ENCODE measurements around the gene BUB3. TPM values are rescaled to one million over a fixed set of nuclear protein-coding genes. Genes with fewer than 3 reads are reported as not detected.

BUB3 gene
- polyA plus RNA-seq, 2 donors = 18.9 to 72.7 TPM

DNA sequence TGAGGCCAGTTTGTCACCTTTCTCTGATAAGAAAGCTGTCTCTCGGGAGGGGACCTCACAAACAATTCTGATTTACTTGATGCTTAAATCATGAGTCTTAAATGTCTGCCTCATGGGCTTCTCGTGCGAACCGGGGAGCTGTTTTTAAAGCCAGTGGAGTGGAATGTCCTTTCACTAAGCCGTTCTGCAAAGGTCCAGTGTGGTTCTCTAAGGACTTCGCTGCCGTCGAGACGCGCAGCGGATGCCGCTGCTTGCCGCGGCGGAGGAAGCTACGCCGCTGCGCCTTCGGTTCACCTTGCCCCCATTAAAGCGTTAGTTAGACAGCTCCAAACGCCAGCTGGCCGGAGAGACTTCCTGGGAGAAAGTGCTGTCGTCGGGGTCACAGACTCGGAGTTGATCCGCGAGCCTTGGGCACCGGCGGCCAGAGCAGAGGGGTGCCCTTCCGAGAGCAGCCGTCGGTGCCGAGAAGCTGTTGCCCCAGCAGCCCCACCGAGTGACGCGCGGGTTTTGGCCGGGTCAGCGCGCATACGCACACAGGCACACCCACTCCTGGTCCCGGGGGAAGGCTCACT is 19.8 kb upstream of the BUB3 start:
- peaks cover 11 to 42% of the 10 kb centered on the region in 2 donors for H3K27me3 ChIP-seq (ENCODE audit: control insufficient read depth in 1 of 2, insufficient read depth in 2 of 2, low read length in 2 of 2)
- no peak overlapping the region for H3K27ac ChIP-seq (ENCODE audit: low read depth in 2 of 2, low read length in 1 of 2)
- H3K4me1 ChIP-seq (ENCODE audit: control insufficient read depth in 2 of 2, insufficient read depth in 2 of 2, low read length in 1 of 2) = peaks cover 11 to 26% of the 10 kb centered on the region in 2 donors
- H3K9me3 ChIP-seq (ENCODE audit: control insufficient read depth in 2 of 2, insufficient read depth in 1 of 2, low read depth in 1 of 2, low read length in 1 of 2) = peaks cover 0 to 1% of the 10 kb centered on the region in 2 donors
- H3K36me3 ChIP-seq (ENCODE audit: control insufficient read depth in 2 of 2, insufficient read depth in 2 of 2, low read length in 1 of 2) = no peaks in the 10 kb centered on the region
- WGBS, 2 donors = 6 to 7% methylated on average over 42 of the region's 42 CpGs
- no peak overlapping the region for H3K4me3 ChIP-seq (ENCODE audit: low read depth in 1 of 2, low read length in 2 of 2)

DNA sequence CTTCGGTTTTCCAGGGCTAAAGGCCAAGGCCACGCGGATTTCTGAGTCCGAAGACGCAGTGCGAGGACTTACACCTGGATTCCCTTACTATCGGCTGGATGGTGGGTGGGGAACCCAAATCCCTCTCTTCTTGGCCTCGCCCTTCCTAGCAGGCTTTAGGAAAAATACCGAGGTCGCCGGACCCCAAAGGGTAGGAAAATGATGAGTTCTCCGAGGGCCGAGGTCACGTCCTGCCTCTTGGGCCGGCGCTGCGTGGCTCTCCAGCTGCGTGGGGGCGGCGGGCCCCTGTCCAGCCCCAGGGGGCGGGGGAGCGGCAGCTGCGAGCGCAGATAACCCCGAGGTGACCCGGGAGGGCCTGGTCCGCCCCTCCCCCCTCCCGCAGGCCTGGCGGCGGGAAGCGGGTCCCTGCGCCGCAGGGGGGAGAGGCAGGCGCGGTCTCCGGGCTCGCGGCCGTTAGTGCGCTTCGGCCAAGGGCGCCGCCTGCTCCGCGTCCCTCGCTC is 19.2 kb upstream of the BUB3 start:
- Histone ChIP-seq H3K27me3 (ENCODE audit: control insufficient read depth in 1 of 2, insufficient read depth in 2 of 2, low read length in 2 of 2) (peaks cover 15 to 45% of the 10 kb centered on the region in 2 donors), H3K4me1 (ENCODE audit: control insufficient read depth in 2 of 2, insufficient read depth in 2 of 2, low read length in 1 of 2) (peaks cover 11 to 28% of the 10 kb centered on the region in 2 donors), H3K27ac (ENCODE audit: low read depth in 2 of 2, low read length in 1 of 2) (no peak overlapping the region), H3K4me3 (ENCODE audit: low read depth in 1 of 2, low read length in 2 of 2) (peak overlapping the region in 1 of 2 donors; percentile 37), H3K9me3 (ENCODE audit: control insufficient read depth in 2 of 2, insufficient read depth in 1 of 2, low read depth in 1 of 2, low read length in 1 of 2) (peaks cover 0 to 2% of the 10 kb centered on the region in 2 donors), H3K36me3 (ENCODE audit: control insufficient read depth in 2 of 2, insufficient read depth in 2 of 2, low read length in 1 of 2) (no peaks in the 10 kb centered on the region)
- WGBS, 2 donors = 4 to 5% methylated on average over 29 to 46 of the region's 46 CpGs

DNA sequence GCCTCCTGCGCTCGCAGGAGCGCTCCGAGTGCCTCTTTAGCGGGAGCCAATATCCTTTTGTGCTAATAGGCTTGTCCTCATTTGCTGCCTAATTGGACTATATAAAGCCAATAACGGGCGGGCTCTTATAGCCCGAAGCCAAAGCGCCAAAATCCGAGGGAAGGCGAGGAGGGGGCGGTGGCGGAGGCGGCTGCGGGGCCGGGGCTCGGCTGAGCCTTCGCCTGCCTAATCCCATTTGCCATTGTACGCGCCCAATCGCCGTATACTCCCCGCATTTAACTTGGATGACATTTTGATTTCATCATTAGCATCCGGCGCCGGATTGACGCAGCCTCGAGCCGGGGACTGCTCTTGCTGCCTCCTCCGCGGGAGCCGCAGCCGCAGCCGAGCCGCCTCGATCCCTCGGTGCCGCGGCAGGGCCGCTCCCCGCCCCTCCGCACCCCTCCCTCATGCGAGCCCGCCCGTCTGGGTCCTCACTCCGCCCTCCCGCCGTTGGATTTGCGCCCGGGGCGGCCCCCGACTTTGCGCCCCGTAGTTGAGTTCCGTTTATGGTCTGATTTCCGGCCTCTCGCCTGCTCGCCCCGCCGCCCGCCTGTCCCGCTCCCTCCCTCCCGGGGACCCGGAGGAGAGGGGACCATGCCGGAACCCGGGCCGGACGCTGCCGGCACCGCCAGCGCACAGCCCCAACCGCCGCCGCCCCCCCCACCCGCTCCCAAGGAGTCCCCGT is 18.6 kb upstream of the BUB3 start, which contains the start of gene HMX3:
HMX3 (plus strand) TSS at position 556 of the 727 bp plus-strand sequence; CDS start at position 637, 81 bp downstream.
- Histone ChIP-seq H3K4me1 (ENCODE audit: control insufficient read depth in 2 of 2, insufficient read depth in 2 of 2, low read length in 1 of 2) (peaks cover 11 to 31% of the 10 kb centered on the region in 2 donors), H3K9me3 (ENCODE audit: control insufficient read depth in 2 of 2, insufficient read depth in 1 of 2, low read depth in 1 of 2, low read length in 1 of 2) (peaks cover 0 to 2% of the 10 kb centered on the region in 2 donors), H3K27ac (ENCODE audit: low read depth in 2 of 2, low read length in 1 of 2) (no peak within 1 kb of the TSS), H3K36me3 (ENCODE audit: control insufficient read depth in 2 of 2, insufficient read depth in 2 of 2, low read length in 1 of 2) (no peaks in the 10 kb centered on the region), H3K27me3 (ENCODE audit: control insufficient read depth in 1 of 2, insufficient read depth in 2 of 2, low read length in 2 of 2) (peaks cover 15 to 51% of the 10 kb centered on the region in 2 donors), H3K4me3 (ENCODE audit: low read depth in 1 of 2, low read length in 2 of 2) (peak within 1 kb of the TSS; percentile 19 to 37)
- 2 to 4% methylated on average over 42 to 76 of the region's 76 CpGs for WGBS, 2 donors

DNA sequence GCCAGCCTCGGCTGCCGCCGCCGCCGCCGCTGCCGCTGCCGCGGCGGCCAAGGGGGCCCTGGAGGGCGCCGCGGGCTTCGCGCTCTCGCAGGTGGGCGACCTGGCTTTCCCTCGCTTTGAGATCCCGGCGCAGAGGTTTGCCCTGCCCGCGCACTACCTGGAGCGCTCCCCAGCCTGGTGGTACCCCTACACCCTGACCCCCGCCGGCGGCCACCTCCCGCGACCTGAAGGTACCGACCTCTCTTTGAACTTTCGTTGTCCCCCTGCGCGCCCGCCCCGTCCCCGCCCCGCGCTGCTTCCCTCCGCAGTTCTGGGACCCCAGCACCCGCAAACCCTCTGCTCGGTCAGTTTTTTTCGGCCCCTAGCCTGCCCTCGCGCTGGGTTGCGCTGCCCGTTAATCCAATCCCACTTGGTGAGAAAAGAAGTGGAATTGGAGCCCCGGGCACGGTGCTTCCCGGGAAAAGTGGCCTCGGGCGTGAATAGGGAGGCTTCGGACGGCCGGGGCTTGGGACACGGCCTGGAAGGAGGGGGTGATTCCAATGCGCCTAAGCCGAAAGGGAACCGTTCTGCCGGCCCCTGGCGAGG is 17.9 kb upstream of the BUB3 start:
- Histone ChIP-seq H3K27ac (ENCODE audit: low read depth in 2 of 2, low read length in 1 of 2) (no peak overlapping the region), H3K9me3 (ENCODE audit: control insufficient read depth in 2 of 2, insufficient read depth in 1 of 2, low read depth in 1 of 2, low read length in 1 of 2) (peaks cover 0 to 2% of the 10 kb centered on the region in 2 donors), H3K4me1 (ENCODE audit: control insufficient read depth in 2 of 2, insufficient read depth in 2 of 2, low read length in 1 of 2) (peaks cover 11 to 31% of the 10 kb centered on the region in 2 donors), H3K27me3 (ENCODE audit: control insufficient read depth in 1 of 2, insufficient read depth in 2 of 2, low read length in 2 of 2) (peaks cover 17 to 57% of the 10 kb centered on the region in 2 donors), H3K36me3 (ENCODE audit: control insufficient read depth in 2 of 2, insufficient read depth in 2 of 2, low read length in 1 of 2) (no peaks in the 10 kb centered on the region), H3K4me3 (ENCODE audit: low read depth in 1 of 2, low read length in 2 of 2) (peak overlapping the region in 1 of 2 donors; percentile 37)
- 3% methylated on average over 46 to 59 of the region's 59 CpGs for WGBS, 2 donors

DNA sequence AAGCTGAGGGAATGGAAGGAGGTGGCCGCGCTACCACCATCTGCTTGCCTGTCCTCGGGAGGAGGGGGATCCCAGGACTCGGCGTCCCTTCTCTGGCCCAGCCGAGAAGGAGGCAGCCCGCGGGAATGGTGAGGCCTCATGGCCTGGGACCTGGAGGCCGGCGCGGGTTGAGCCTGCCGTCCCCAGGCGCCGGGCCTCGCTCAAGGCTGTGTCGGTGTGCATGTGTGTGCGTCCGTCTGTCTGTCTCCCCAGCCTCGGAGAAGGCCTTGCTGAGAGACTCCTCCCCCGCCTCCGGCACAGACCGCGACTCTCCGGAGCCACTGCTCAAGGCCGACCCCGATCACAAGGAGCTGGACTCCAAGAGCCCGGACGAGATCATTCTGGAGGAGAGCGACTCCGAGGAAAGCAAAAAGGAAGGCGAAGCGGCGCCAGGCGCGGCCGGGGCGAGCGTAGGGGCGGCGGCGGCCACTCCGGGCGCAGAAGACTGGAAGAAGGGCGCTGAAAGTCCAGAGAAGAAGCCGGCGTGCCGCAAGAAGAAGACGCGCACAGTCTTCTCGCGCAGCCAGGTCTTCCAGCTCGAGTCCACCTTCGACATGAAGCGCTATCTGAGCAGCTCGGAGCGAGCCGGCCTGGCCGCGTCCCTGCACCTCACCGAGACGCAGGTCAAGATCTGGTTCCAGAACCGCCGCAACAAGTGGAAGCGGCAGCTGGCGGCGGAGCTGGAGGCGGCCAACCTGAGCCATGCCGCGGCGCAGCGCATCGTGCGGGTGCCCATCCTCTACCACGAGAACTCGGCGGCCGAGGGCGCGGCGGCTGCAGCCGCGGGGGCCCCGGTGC is 17.2 kb upstream of the BUB3 start:
- no peaks in the 10 kb centered on the region for H3K36me3 ChIP-seq (ENCODE audit: control insufficient read depth in 2 of 2, insufficient read depth in 2 of 2, low read length in 1 of 2)
- no peak overlapping the region for H3K27ac ChIP-seq (ENCODE audit: low read depth in 2 of 2, low read length in 1 of 2)
- H3K9me3 ChIP-seq (ENCODE audit: control insufficient read depth in 2 of 2, insufficient read depth in 1 of 2, low read depth in 1 of 2, low read length in 1 of 2) = peaks cover 0 to 2% of the 10 kb centered on the region in 2 donors
- peak overlapping the region in 1 of 2 donors; percentile 13 for H3K4me3 ChIP-seq (ENCODE audit: low read depth in 1 of 2, low read length in 2 of 2)
- peaks cover 24 to 63% of the 10 kb centered on the region in 2 donors for H3K27me3 ChIP-seq (ENCODE audit: control insufficient read depth in 1 of 2, insufficient read depth in 2 of 2, low read length in 2 of 2)
- WGBS, 2 donors = 3% methylated on average over 80 to 83 of the region's 83 CpGs
- peaks cover 11 to 31% of the 10 kb centered on the region in 2 donors for H3K4me1 ChIP-seq (ENCODE audit: control insufficient read depth in 2 of 2, insufficient read depth in 2 of 2, low read length in 1 of 2)

DNA sequence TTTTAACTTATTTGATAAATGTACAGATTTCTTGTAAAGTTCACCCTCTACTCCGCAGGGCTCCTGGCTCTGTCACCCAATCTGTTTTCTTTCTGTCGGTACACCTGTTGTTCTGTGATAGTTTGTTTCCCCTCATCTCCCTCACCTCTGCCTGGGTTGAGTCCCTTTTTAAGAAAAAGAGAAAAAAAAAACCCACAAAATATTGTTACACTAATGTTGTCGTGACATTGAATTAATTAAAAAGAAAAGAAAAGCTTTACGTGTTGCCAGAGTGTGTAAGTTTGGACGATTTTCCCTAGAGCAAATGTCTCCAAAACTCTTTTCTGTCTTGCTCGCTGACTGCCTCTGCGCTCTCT is 15.1 kb upstream of the BUB3 start:
- WGBS, 2 donors = 15 to 17% methylated on average over 7 of the region's 7 CpGs
- peaks cover 43 to 68% of the 10 kb centered on the region in 2 donors for H3K27me3 ChIP-seq (ENCODE audit: control insufficient read depth in 1 of 2, insufficient read depth in 2 of 2, low read length in 2 of 2)
- no peak overlapping the region for H3K27ac ChIP-seq (ENCODE audit: low read depth in 2 of 2, low read length in 1 of 2)
- H3K4me1 ChIP-seq (ENCODE audit: control insufficient read depth in 2 of 2, insufficient read depth in 2 of 2, low read length in 1 of 2) = peaks cover 11 to 21% of the 10 kb centered on the region in 2 donors
- peaks cover 0 to 2% of the 10 kb centered on the region in 2 donors for H3K9me3 ChIP-seq (ENCODE audit: control insufficient read depth in 2 of 2, insufficient read depth in 1 of 2, low read depth in 1 of 2, low read length in 1 of 2)
- no peaks in the 10 kb centered on the region for H3K36me3 ChIP-seq (ENCODE audit: control insufficient read depth in 2 of 2, insufficient read depth in 2 of 2, low read length in 1 of 2)
- no peak overlapping the region for H3K4me3 ChIP-seq (ENCODE audit: low read depth in 1 of 2, low read length in 2 of 2)

DNA sequence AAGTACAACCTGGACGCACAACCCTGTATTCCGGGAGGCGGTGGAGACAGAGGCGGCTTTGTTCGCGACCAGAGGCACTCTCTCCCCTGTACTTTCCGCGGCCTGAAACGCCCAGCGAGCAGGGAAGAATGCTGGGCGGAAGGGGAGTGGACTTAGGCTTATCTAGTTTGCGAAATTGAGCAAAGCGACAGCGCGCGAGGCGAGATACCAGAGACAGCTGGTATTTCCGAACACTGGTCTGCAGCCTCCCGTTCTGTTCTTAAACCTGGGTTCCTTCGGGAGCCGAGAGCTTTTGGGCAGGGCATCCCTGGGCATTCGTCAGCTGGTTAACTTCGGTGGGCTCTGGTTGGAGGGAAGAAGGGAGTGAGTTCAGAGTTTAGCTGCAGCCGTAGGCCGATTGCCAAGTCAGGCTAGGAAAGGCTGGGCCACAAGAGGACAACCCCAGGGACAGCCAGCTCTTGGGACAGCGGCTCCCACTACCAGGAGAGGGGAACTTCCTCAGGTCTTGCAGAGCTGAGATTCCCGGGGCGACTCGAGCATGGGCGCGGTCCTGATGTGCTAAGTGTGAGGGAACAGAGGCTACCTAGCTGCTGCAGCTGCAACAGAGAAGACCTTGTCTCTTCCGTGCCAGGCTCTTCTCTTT is 14.6 kb upstream of the BUB3 start:
- WGBS, 2 donors = 8 to 9% methylated on average over 31 to 32 of the region's 32 CpGs
- H3K27ac ChIP-seq (ENCODE audit: low read depth in 2 of 2, low read length in 1 of 2) = no peak overlapping the region
- H3K36me3 ChIP-seq (ENCODE audit: control insufficient read depth in 2 of 2, insufficient read depth in 2 of 2, low read length in 1 of 2) = no peaks in the 10 kb centered on the region
- H3K27me3 ChIP-seq (ENCODE audit: control insufficient read depth in 1 of 2, insufficient read depth in 2 of 2, low read length in 2 of 2) = peaks cover 45 to 66% of the 10 kb centered on the region in 2 donors
- H3K4me1 ChIP-seq (ENCODE audit: control insufficient read depth in 2 of 2, insufficient read depth in 2 of 2, low read length in 1 of 2) = peaks cover 9 to 21% of the 10 kb centered on the region in 2 donors
- H3K4me3 ChIP-seq (ENCODE audit: low read depth in 1 of 2, low read length in 2 of 2) = no peak overlapping the region
- H3K9me3 ChIP-seq (ENCODE audit: control insufficient read depth in 2 of 2, insufficient read depth in 1 of 2, low read depth in 1 of 2, low read length in 1 of 2) = peaks cover 0 to 2% of the 10 kb centered on the region in 2 donors

DNA sequence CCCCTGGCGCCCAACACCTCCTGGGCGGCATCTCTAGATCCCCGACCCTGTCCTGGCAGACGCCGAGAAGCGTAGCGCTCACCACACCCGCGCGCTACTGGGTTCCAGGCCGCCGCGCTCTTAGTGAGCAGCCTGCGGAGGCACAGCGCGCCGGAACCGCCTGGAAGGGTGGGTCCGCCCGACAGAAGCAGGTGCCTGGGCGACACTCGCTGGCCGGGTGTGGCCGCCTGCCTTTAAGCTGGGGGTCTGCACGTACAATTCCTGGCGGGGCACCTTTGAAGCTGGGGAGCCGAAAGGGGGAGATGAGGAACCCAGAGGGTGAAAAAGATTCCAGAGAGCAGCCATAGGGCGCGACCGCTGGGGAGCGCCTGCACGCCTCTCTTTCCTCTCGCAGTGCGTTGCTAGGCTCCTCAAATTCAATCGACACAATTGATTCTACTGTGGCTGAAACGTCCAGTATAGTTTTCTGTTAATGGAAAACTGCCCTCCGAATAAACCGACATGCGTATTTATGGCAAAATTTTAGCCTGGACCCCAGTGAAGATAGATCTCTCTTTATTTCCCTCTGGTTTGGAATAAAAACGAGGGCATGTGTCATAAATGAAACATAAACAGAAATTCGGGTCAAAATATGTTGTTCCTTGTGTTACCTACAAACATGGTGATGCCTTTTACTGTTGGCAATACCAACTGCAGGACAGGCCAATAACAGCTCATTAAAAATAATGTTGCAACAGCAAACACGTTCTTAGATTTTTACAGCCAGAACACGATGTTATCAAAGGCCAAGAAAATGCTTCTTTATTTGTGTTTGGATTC is 13.8 kb upstream of the BUB3 start:
- Histone ChIP-seq H3K9me3 (ENCODE audit: control insufficient read depth in 2 of 2, insufficient read depth in 1 of 2, low read depth in 1 of 2, low read length in 1 of 2) (peaks cover 0 to 2% of the 10 kb centered on the region in 2 donors), H3K4me1 (ENCODE audit: control insufficient read depth in 2 of 2, insufficient read depth in 2 of 2, low read length in 1 of 2) (peaks cover 4 to 19% of the 10 kb centered on the region in 2 donors), H3K27ac (ENCODE audit: low read depth in 2 of 2, low read length in 1 of 2) (no peak overlapping the region), H3K27me3 (ENCODE audit: control insufficient read depth in 1 of 2, insufficient read depth in 2 of 2, low read length in 2 of 2) (peaks cover 45 to 66% of the 10 kb centered on the region in 2 donors), H3K4me3 (ENCODE audit: low read depth in 1 of 2, low read length in 2 of 2) (no peak overlapping the region), H3K36me3 (ENCODE audit: control insufficient read depth in 2 of 2, insufficient read depth in 2 of 2, low read length in 1 of 2) (no peaks in the 10 kb centered on the region)
- WGBS, 2 donors = 4 to 6% methylated on average over 43 of the region's 43 CpGs

Measured in esophagus (tissue), 2 donors.